Peyer's patch (tissue), 4 donors: ENCODE results near the gene HSPA8. TPM values are rescaled to one million over a fixed set of nuclear protein-coding genes. Genes with fewer than 3 reads are reported as not detected.

Experiments
- DNase-seq, 3 donors: peaks; one replicate each; pipeline ENCODE4 v3.0.0-alpha.2; 2017 to 2019
- H3K27ac ChIP-seq, 4 donors: fragments of 200-600 bp; sonication (generic); one replicate each; pipeline ENCODE4 v1.5.1; 2016 to 2019
- H3K27me3 ChIP-seq, 2 donors: fragments of 200-600 bp; sonication (generic); one replicate each; pipeline ENCODE4 v1.5.1; 2019
- H3K36me3 ChIP-seq, 3 donors: fragments of 200-600 bp; sonication (generic); one replicate each; pipeline ENCODE4 v1.5.1; 2016 to 2019
- H3K4me1 ChIP-seq, 4 donors: fragments of 200-600 bp; sonication (generic); one replicate each; pipeline ENCODE4 v1.5.1; 2016 to 2019
- H3K4me3 ChIP-seq, 4 donors: fragments of 200-600 bp; sonication (generic); 1 replicate in 3 of 4; 2 replicates in 1 of 4; pipeline ENCODE4 v1.5.1; 2016 to 2019; ENCODE audit warnings: mild to moderate bottlenecking in 1 of 4
- H3K9me3 ChIP-seq, 4 donors: fragments of 200-600 bp; sonication (generic); one replicate each; pipeline ENCODE4 v1.5.1; 2016 to 2019; ENCODE audit warnings: mild to moderate bottlenecking in 1 of 4
- CTCF ChIP-seq, 6 experiments: fragments of 450-650 bp in 4 of 6; fragments of 200-600 bp in 2 of 6; sonication (generic) in 1 of 6; IDR thresholded peaks; one replicate each; pipeline ENCODE4 v1.5.1; 2017 to 2019; ENCODE audit warnings: antibody characterized with exemption in 6 of 6, mild to moderate bottlenecking in 3 of 6, moderate library complexity in 1 of 6
- POLR2A ChIP-seq, 2 donors: fragments of 450-650 bp; IDR thresholded peaks; one replicate each; pipeline ENCODE4 v1.5.1; 2017; ENCODE audit warnings: antibody characterized with exemption in 2 of 2, mild to moderate bottlenecking in 2 of 2, moderate library complexity in 2 of 2
- total RNA-seq, 4 donors: library from RNA; depleted of rRNA; stranded (reverse); fragments of >200 nt; gene quantifications; one replicate each; pipeline ENCODE4 v1.1.0, GENCODE V29; 2016

The HSPA8 gene
- total RNA-seq, 4 donors from 2014 or later: 459 to 1,091 (median 728) TPM

- Histone ChIP-seq H3K9me3 (no peaks in the 10 kb centered on the region), H3K27me3 (no peaks in the 10 kb centered on the region), H3K27ac (no peak overlapping the region), H3K4me1 (no peaks in the 10 kb centered on the region), H3K4me3 (no peak overlapping the region), H3K36me3 (no peaks in the 10 kb centered on the region)
- TF ChIP-seq POLR2A (IDR thresholded peaks at IDR 0.05) (no peak), CTCF (IDR thresholded peaks at IDR 0.05) (no peak)
- DNase-seq: no peak
Measured at GRCh38 chr11:123035831-123036230, 26.1 kb downstream of the HSPA8 start.

GRCh38 chr11:123034597-123034996, 27.3 kb downstream of the HSPA8 start:
- no peak overlapping the region for H3K27ac ChIP-seq
- DNase-seq: no peak
- H3K9me3 ChIP-seq: no peaks in the 10 kb centered on the region
- H3K4me1 ChIP-seq: no peaks in the 10 kb centered on the region
- H3K27me3 ChIP-seq: no peaks in the 10 kb centered on the region
- no peaks in the 10 kb centered on the region for H3K36me3 ChIP-seq
- no peak overlapping the region for H3K4me3 ChIP-seq
- no peak for TF ChIP-seq CTCF (IDR thresholded peaks at IDR 0.05)
- no peak for TF ChIP-seq POLR2A (IDR thresholded peaks at IDR 0.05)

GRCh38 chr11:123033895-123034294, 28.0 kb downstream of the HSPA8 start:
- Histone ChIP-seq H3K4me1 (no peaks in the 10 kb centered on the region), H3K4me3 (no peak overlapping the region), H3K9me3 (no peaks in the 10 kb centered on the region), H3K36me3 (no peaks in the 10 kb centered on the region), H3K27me3 (no peaks in the 10 kb centered on the region), H3K27ac (no peak overlapping the region)
- TF ChIP-seq CTCF (IDR thresholded peaks at IDR 0.05) (no peak), POLR2A (IDR thresholded peaks at IDR 0.05) (no peak)
- DNase-seq: no peak

GRCh38 chr11:123030517-123030916, 31.4 kb downstream of the HSPA8 start:
- Histone ChIP-seq H3K9me3 (no peaks in the 10 kb centered on the region), H3K27me3 (no peaks in the 10 kb centered on the region), H3K27ac (no peak overlapping the region), H3K36me3 (no peaks in the 10 kb centered on the region), H3K4me3 (no peak overlapping the region), H3K4me1 (no peaks in the 10 kb centered on the region)
- DNase-seq: no peak
- TF ChIP-seq POLR2A (IDR thresholded peaks at IDR 0.05) (no peak), CTCF (IDR thresholded peaks at IDR 0.05) (no peak)

GRCh38 chr11:123020968-123021367, 41.0 kb downstream of the HSPA8 start:
- Histone ChIP-seq H3K27ac (no peak overlapping the region), H3K9me3 (no peaks in the 10 kb centered on the region), H3K4me1 (no peaks in the 10 kb centered on the region), H3K36me3 (no peaks in the 10 kb centered on the region), H3K27me3 (no peaks in the 10 kb centered on the region), H3K4me3 (no peak overlapping the region)
- TF ChIP-seq CTCF (IDR thresholded peaks at IDR 0.05): peak in 4 of 6 experiments; percentile 27 to 37 (median 32)
- TF ChIP-seq POLR2A (IDR thresholded peaks at IDR 0.05): no peak
- no peak for DNase-seq

- Histone ChIP-seq H3K27me3 (no peaks in the 10 kb centered on the region), H3K4me1 (no peaks in the 10 kb centered on the region), H3K9me3 (no peaks in the 10 kb centered on the region), H3K27ac (no peak overlapping the region), H3K36me3 (no peaks in the 10 kb centered on the region), H3K4me3 (no peak overlapping the region)
- TF ChIP-seq POLR2A (IDR thresholded peaks at IDR 0.05) (no peak), CTCF (IDR thresholded peaks at IDR 0.05) (no peak)
- no peak for DNase-seq
Measured at GRCh38 chr11:123018702-123019101, 43.2 kb downstream of the HSPA8 start.
